C4-2B (cell line): Measurements from ENCODE around the gene TMEM238.

Source experiments
- H3K27ac ChIP-seq: fragments of 450-650 bp; 2 replicates; pipeline ENCODE4 v1.5.1; 2017
- ZFX ChIP-seq: fragments of 450-650 bp; IDR thresholded peaks from 2 replicates; pipeline ENCODE4 v1.6.1; 2017
- TF ChIP-seq, protein P1 (sequence below): fragments of 450-650 bp; conservative IDR thresholded peaks from 2 replicates; pipeline ENCODE4 v1.5.1; 2017; ENCODE audit warnings: mild to moderate bottlenecking

Gene TMEM238

DNA sequence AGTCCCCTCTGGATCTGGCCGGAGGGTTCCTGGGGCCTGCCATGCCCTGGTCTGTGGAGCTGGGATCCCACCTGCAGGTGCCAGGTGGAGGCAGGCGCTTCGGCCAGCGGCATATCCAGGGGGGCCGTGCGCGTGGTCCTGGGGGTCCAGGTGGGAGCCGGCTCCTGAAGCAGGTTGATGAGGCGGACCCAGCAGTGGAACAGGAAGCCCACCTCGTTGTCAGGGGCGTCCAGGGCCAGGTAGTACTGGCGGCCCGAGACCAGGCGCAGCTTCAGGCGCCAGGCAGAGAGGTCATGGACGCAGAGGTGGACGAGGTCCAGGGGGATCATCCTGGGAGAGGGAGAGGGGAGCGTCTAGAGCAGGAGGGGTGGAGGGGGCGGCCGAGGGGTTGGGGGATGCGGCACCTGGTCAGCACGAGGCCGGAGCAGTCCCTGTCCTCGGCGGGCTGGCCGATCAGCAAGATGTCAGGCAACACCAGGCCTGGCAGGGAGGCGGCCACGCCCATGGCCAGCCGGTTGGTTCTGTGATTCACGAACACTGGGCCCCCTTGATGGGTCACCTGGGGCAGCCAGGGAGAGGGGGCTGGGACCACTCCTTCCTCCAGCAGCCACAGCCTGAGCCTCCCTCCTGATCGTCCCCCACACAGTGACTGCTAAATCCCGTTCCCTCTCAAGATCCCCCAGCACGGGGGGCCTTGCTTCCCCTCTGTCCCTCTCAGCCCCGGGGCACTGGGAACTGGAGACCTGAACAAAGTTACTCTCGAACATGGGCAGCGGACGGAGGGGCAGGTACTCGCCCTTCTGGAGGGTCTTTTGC lies 21.7 kb downstream of the TMEM238 start:
- no peak overlapping the region for H3K27ac ChIP-seq
- no peak for TF ChIP-seq ZFX
- TF ChIP-seq, protein P1, sequence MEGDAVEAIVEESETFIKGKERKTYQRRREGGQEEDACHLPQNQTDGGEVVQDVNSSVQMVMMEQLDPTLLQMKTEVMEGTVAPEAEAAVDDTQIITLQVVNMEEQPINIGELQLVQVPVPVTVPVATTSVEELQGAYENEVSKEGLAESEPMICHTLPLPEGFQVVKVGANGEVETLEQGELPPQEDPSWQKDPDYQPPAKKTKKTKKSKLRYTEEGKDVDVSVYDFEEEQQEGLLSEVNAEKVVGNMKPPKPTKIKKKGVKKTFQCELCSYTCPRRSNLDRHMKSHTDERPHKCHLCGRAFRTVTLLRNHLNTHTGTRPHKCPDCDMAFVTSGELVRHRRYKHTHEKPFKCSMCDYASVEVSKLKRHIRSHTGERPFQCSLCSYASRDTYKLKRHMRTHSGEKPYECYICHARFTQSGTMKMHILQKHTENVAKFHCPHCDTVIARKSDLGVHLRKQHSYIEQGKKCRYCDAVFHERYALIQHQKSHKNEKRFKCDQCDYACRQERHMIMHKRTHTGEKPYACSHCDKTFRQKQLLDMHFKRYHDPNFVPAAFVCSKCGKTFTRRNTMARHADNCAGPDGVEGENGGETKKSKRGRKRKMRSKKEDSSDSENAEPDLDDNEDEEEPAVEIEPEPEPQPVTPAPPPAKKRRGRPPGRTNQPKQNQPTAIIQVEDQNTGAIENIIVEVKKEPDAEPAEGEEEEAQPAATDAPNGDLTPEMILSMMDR: no peak

DNA sequence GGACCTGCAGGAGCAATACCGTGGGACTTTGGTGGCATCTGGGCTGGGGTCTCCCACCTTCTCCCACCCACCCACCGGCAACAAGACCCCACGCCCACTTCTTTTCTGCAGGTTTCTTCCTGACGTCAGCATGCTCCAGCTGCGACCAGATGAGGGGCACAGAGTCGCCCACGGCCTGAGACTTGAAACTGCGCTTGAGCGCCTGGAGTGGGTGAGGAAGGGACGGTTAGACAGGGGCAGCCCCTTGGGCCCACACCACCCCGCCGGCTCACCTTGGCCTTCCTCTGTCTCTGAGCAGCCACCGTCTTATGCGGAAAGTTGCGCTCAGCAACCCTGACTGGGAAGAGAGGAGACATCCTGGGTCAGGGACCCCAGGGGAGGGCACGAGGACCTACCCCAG lies 23.2 kb downstream of the TMEM238 start:
- TF ChIP-seq ZFX: no peak
- TF ChIP-seq, protein P1: no peak
- no peak overlapping the region for H3K27ac ChIP-seq

DNA sequence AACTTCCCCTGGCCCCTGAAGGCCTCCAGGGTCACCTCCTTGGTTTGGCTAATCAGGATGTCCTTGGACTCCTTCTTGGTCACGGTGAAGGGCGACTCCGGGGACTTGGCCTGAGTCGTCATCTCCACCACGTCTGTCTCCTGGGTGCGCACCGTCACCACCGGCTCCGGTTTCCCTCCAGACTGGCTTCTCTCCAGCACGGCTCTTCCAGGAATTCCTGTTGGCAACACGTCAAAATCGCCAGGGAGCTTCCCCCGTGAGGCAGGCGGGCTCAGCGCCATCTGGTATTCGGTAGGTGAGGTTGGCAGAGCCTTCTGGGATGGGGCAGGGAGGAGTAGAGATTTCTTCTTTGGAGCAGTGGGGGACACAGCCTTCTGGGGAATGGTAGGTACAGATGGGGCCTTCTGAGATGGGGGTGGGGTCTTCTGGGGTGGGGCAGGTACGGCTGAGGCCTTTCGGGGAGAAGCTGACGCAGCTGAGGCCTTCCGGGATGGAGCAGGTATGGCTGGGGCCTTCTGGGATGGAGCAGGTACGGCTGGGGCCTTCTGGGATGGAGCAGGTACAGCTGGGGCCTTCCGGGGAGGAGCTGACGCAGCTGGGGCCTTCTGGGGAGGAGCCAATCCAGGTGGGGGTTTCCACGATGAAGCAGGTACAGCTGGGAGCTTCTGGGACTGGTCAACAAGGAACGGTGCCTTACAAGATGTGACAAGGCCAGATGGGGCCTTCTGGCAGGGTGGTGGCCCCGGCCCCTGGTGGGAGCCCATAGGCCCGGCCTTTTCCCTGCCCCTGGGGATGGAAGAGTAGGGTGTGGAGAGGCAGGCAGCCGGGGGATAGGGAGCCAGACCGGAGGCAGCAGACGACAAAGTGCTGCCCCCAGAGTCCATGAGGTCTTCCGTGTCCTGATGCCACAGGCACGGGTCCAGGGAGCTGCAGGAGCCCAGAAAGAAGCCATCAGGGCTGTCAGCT lies 24.9 kb downstream of the TMEM238 start:
- H3K27ac ChIP-seq: no peak overlapping the region
- TF ChIP-seq, protein P1: no peak
- TF ChIP-seq ZFX: no peak

DNA sequence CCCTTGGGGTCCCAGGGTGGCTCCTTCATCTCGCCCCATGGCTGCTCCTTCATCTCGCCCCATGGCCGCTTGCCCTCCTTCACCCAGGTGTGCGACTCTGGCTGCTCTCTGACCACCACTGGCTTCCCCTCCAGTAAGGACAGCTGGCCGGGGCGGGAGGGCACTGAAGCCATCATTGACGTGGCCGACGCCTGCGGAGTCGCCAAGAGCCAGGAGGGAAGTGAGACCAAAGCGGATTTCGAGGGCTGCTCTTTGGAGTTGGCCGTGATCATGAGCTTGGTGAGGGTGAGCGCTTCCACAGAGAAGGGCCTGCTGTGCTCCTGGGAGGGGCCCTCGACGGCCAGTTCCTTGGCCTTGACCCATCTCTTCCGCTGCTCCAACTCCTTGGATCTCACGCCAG lies 25.6 kb downstream of the TMEM238 start:
- TF ChIP-seq ZFX: no peak
- TF ChIP-seq, protein P1: no peak
- no peak overlapping the region for H3K27ac ChIP-seq

DNA sequence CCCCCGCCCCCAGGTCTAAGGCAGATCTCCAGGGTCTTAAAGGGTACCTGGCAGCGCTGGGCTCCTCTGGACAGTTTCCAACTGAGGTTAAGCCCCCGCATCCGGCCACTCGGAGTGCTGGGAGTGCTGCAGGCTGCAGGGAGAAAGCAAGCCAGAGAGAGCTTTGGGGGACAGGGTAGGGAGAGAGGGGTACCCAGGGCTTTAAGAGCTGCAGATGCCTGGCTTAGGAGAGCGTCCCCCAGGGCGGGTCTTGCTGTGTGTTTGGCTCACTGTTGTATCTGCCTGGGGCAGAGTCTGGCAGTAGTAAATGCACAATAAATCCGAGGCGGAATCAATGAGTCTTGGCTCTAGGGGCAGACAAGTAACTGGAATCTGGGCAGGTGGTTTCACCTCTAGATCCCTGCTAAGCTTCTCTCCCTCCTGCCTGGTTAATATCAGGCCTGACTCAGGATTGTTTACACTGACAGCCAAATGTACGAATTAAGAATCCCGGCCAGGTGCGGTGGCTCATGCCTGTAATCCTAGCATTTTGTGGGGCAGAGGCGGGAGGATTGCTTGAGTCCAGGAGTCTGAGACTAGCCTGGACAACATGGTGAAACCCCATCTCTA lies 28.8 kb downstream of the TMEM238 start:
- no peak for TF ChIP-seq ZFX
- TF ChIP-seq, protein P1: no peak
- no peak overlapping the region for H3K27ac ChIP-seq

DNA sequence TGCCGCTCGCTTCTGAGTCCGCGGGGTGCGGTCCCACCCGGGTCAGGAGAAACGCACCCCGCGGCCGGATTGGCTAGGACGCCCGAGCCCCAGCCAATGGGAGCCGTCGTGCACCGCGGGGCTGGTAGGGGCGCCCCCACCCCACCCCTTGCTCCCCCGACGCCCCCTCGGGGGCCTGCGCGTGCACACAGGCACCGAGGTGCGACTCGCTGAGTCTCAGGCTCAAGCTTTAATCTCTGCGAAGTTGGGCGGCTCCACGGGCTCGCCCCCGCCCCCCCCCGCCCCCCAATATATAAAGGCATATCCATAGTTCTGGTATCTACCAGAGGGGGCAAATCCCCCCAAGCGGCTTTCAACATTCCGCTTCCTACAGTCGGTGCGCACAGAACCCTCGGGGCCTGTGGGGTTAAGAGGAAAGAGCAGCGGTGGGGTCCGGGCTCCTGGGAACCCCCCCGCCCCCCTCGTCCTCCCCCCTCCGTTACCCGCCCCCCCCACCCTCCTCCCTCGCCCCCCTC lies 29.3 kb downstream of the TMEM238 start, which contains the start of gene COX6B2:
Gene COX6B2, minus strand, starts transcription at position 22 of the 515 bp plus-strand sequence. CDS start 198 bp downstream, outside the sequence.
- TF ChIP-seq, protein P1: no peak
- no peak for TF ChIP-seq ZFX
- H3K27ac ChIP-seq: no peak within 1 kb of the TSS
